Activated CD8-positive, alpha-beta memory T cell treated with anti-CD3 and anti-CD28 coated beads, Interleukin-2, amount 50 U/mL, for 4 hours (primary cell): ENCODE data around the gene CENATAC.
A peak's percentile ranks its signal among the peaks of the same experiment; 100 is the strongest.
"Not testable (repeated sequence)": the region's sequence is repeated elsewhere in the genome, so short reads cannot be mapped to it uniquely, and the experiment has no call there.

Experiments used
- DNase-seq: peaks from one replicate; pipeline ENCODE4 v3.0.0-alpha.2; 2020

The CENATAC gene

GRCh38 chr11:118998388-118998717 lies 415 bp downstream of the CENATAC start:
- no peak for DNase-seq

DNA sequence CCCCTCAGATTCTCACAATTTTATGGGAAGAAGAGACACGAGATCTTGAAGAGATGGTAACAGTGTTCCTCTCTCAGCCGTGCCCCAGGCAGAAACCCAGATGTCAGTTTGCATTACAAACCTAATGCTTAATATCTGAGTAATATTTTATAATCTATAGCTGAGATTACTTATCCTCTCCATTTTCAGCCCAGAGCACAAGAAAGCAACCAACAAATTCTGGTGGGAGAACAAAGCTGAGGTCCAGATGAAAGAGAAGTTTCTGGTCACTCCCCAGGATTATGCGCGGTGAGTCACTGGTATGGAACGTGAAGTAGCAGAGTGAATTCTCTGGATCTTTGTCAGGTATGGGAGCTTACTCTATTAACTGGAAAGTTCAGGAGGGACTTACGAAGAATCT lies 884 bp downstream of the CENATAC start:
- no peak for DNase-seq

DNA sequence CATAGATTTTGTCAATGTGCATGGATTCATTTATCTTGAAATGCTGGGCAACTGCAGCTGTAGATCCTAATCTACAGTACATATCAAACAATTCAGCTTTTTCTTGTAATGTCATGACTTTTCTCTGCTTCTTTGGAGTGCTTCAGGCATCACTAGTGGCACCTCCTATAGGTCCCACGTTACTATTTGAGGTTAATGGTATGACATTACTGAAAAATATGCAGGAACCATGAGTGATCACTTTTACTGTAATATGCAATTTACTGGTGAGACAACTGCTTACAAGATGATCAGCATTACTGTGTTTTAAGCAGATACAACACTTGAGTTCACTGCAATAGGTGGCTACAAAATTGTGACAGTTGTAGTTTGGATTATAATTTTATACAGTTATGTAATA lies 3.0 kb downstream of the CENATAC start:
- no peak for DNase-seq

GRCh38 chr11:119006656-119007055 lies 8.7 kb downstream of the CENATAC start:
- no peak for DNase-seq

- DNase-seq: no peak
These were observed 13.6 kb downstream of the CENATAC start for GRCh38 chr11:119011476-119012053.

GRCh38 chr11:119012629-119013170 lies 14.8 kb downstream of the CENATAC start:
- no peak for DNase-seq

- no peak for DNase-seq
These were observed 16.4 kb downstream of the CENATAC start for GRCh38 chr11:119014209-119014924.

DNA sequence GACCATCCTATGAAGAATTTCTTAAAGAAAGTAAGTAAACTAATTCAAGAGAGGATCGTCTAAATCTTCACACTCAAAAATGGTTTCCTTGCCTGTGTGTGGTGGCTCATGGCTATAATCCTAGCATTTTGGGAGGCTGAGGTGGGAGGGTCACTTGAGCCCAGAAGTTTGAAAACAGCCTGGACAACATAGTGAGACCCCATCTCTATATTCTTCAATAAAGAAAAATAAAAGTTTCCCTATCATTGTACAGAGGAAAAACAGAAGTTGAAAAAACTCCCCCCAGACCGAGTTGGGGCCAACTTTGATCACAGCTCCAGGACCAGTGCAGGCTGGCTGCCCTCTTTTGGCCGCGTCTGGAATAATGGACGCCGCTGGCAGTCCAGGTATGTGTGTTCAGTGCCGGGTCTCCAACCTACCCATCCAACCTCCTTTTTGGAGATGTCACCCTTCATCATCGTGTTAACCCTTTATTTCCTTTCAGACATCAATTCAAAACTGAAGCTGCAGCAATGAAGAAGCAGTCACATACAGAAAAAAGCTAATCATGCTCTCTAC lies 17.2 kb downstream of the CENATAC start:
- DNase-seq: no peak

- no peak for DNase-seq
These were observed 18.5 kb downstream of the CENATAC start for GRCh38 chr11:119016216-119017009.

- not testable (repeated sequence) for DNase-seq
These were observed 19.4 kb downstream of the CENATAC start for GRCh38 chr11:119017377-119017776.

- peak; percentile 93 for DNase-seq
These were observed 20.4 kb downstream of the CENATAC start, which contains the start of the genes RPS25 and TRAPPC4 for GRCh38 chr11:119018074-119018938. RPS25 (minus strand) TSS chr11:119018343; CDS start chr11:119018284, 59 bp downstream. TRAPPC4 (plus strand) TSS chr11:119018766; CDS start chr11:119018796, 30 bp downstream.

DNA sequence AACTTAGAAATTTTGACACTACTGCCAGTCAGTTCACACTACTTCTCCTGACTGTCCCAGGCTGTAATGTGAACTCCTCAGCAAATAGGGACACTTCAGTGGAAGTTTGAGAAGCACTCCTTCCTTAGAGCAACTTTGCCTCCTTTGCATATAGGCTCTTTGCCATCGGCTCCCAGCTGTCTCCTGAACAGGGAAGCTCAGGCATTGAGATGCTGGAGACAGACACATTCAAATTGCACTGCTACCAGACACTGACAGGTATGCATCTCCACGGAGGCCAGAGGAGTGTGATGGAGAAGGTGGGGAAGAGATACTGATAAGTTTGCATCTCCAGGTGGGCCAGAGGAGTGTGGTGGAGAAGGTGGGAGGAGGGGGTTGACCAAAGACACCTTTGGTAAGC lies 22.1 kb downstream of the CENATAC start:
- DNase-seq: no peak

- DNase-seq: no peak
These were observed 23.7 kb downstream of the CENATAC start for GRCh38 chr11:119021631-119022030.

DNA sequence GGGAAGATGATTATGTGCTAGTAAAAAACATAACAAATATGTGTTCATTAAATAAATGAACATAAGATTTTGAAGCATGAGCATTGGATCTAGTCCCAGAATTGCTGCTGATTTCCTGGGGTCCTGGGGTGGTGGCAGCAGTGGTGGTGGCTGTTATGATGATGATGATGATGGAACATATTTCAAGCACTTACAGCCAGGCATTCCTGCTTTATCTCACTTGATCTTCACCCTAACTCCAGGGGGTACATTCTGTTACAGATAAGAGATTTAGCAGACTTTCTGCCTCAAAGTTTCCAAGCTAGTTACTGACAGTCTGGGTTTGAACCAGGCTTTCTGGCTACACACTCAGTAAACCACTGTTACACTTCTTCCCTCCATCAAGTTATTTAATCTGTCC lies 25.8 kb downstream of the CENATAC start:
- DNase-seq: no peak

DNA sequence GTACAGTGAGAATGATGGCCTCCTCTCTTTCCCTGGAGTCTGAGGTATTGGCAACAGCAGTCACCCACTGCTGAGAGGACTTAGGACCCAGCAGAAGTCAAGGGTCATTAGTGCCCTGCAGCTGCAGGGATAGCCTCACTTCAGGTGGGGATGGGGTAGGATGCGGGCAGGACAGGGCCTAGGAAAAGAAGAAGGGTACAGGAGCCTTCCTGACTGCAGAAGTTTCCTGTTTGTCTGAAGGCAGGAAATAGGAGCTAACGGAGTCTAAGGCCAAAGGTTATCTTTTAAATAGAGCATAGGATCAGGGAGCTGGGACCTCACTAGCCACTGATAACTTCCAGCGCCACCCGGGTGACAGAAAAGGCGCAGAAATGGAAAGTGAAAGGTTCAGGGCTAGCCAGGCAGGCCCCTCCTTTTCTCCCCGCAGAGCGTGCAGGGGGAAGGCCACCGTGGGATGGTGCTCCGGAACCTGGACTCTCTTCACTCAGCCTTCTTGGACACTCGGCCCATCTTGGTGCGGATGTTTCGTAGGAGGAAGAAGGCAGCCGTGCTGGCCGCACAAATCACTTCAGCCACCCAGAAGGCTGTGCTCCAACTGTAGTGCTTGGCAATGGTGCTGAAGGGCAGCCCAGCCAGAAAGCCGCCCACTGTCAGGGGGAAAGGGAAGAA lies 26.6 kb downstream of the CENATAC start:
- DNase-seq: no peak

DNA sequence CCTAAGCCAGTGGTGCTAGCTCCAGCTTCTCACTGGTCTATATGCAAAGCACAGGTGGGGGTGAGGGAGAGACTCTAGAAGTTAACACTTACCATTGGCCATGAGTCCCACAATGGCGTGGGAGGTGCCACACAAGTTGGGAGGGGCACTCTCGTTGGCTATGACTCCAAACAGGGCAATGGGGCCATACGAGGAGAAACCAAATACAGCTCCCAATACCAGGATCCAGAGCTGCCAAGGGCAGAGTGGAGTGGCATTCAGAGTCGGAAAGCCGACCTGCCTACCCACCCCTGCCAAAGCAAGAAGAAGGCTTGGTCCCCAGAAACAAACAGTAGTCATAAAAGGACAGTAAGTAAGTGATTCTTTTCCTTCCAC lies 27.1 kb downstream of the CENATAC start:
- DNase-seq: no peak

- no peak for DNase-seq
These were observed 27.6 kb downstream of the CENATAC start for GRCh38 chr11:119025541-119025940.

- no peak for DNase-seq
These were observed 28.2 kb downstream of the CENATAC start for GRCh38 chr11:119025978-119026766.

DNA sequence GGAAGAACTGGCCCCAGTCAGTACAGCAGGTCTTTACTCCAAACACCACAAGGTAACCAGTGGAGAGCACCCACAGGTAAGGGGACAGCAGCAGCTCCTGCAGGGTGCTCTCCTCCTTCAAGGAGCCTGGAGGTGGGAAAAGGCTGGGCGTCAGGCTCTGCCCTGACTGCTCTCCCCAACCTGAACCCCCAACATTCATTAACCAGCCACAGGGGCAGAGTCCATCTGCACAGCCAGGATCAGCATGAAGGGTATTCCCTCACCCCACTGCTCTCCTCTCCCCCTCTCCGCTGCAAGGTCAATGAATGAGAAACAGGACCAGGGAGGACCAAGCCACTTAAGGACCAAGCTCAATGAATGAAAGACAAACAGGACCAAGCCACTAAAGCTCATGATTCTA lies 29.0 kb downstream of the CENATAC start:
- no peak for DNase-seq

DNA sequence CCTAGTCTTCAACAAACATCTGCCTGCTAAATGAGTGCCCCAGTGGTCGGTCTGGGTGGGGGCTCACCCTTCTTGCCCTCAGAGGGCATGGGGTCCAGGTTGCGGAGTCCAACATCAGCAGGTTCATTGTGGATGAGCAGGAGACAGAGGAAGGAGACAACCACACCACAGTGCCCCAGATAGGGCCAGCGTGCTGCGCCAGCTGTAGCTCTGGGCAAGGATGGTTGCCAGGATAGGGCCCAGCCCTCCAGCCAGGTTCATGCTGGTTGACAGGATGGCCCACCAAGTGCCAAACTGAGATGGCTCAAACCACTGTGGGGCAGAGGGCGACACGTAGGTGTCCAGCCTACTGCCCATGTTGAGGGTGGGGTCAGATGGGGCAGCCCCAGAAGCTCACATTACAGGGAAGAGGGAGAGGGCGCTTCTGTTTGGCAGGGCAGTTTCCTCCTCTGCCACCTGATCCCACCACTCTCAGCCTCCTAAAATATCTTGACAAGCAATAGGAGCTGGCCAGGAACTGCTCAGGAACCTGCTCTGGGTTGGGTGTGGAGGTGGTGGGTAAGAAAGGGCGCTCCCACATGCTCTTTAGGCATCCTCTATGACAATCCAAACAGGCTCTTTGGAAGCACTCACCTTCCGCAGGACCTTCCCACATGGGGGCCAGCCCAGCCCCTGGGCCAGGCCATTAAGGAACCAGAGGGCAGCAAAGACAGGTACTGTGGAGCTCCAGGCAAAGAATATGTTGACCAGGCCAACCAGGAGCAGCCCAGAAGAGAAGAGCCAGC lies 29.8 kb downstream of the CENATAC start:
- DNase-seq: no peak
